Measurements from ENCODE around the gene NCAM1.

DNA sequence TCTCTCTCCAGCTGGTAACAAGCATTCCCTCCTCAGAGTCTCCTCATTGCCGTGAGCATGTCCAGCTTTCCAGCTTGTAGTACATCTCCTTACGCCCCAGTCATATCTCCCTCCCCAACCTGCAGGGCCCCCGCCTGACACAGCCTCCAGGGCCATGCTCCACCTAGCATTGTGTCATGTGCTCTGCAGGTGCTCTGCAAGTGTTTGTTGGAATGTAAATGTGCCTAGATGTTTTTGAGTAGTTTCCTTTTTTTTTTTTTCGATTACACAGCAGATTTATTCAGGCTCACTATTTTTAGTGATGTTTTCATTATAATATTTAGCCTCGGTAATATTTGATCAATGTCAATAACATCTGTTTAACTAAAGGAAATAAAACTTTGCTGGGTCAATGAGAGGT is 82.5 kb downstream of the NCAM1 start:
- TF ChIP-seq POLR2A (IDR thresholded peaks at IDR 0.05; ENCODE audit: low read length), result no peak
- no peak for TF ChIP-seq GATA1 (IDR thresholded peaks at IDR 0.05; ENCODE audit: low read depth, low read length)
